IPS DF 6.9 (cell line): ENCODE data around the gene UTF1.

Experiments used
- DNase-seq: peaks from one replicate; pipeline ENCODE4 v3.0.0-alpha.2; 2013; ENCODE audit warnings: low read depth, low spot score
- H3K27ac ChIP-seq: one replicate; pipeline ENCODE4 v1.5.1; 2013; ENCODE audit warnings: low read length, control low read depth
- H3K27me3 ChIP-seq: 2 replicates; pipeline ENCODE4 v1.6.1; 2013; ENCODE audit warnings: mild to moderate bottlenecking, low read length; ENCODE audit not compliant: control insufficient read depth, insufficient read depth
- H3K36me3 ChIP-seq: 2 replicates; pipeline ENCODE4 v1.6.1; 2013; ENCODE audit warnings: low read length; ENCODE audit not compliant: control insufficient read depth, insufficient read depth
- H3K4me1 ChIP-seq: 2 replicates; pipeline ENCODE4 v1.6.1; 2013; ENCODE audit warnings: low read length; ENCODE audit not compliant: control insufficient read depth, insufficient read depth
- H3K4me3 ChIP-seq: 2 replicates; pipeline ENCODE4 v1.5.1; 2013; ENCODE audit warnings: mild to moderate bottlenecking, low read length
- H3K9me3 ChIP-seq: 2 replicates; pipeline ENCODE4 v1.6.1; 2013; ENCODE audit warnings: low read length, inconsistent platforms; ENCODE audit not compliant: control insufficient read depth, insufficient read depth
- WGBS: extraction: QIAGEN DNeasy Blood & Tissue Kit; methylation state at CpG from one replicate; pipeline ENCODE4 v1.1.7; 2013; ENCODE audit warnings: mixed read lengths, missing lambda C conversion rate; ENCODE audit not compliant: insufficient read length, insufficient coverage; 5-methylcytosine and 5-hydroxymethylcytosine counted together

UTF1 gene

GRCh38 chr10:133280391-133281059 lies 50.5 kb downstream of the UTF1 start:
- Histone ChIP-seq H3K4me3 (no peak overlapping the region), H3K4me1 (peaks cover 5% of the 10 kb centered on the region), H3K9me3 (no peaks in the 10 kb centered on the region), H3K27ac (no peak overlapping the region), H3K27me3 (no peaks in the 10 kb centered on the region), H3K36me3 (peaks cover 28% of the 10 kb centered on the region)
- WGBS = no CpG with 5 or more reads among the region's 10 CpGs
- DNase-seq = no peak

DNA sequence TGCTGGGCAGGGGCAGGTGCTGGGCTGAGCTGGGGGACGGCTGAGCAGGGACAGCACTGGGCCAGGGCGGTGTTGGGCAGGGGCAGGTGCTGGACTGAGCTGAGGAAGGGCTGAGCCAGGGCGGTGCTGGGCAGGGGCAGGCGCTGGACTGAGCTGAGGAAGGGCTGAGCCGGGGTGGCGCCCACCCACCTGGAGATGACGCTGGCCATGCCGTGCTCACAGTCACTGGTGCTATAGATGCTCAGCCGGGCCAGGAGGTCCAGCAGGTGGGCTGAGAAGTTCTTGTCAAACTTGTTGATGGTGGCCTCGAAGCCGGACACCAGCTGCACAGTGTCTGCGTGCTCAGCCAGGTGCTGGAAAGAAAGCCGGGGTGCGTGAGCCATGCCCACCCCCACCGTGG lies 51.1 kb downstream of the UTF1 start:
- Histone ChIP-seq H3K4me1 (peaks cover 3% of the 10 kb centered on the region; the same call in 1 of the 2 replicates), H3K27me3 (no peaks in the 10 kb centered on the region), H3K27ac (no peak overlapping the region), H3K36me3 (peaks cover 28% of the 10 kb centered on the region), H3K4me3 (no peak overlapping the region), H3K9me3 (no peaks in the 10 kb centered on the region)
- WGBS = no CpG with 5 or more reads among the region's 15 CpGs
- DNase-seq = no peak
